Activated T-helper 1 cell treated with Interleukin-2 at 50 U/mL for 16 hours (primary cell): Measurements from ENCODE around the gene FOXO3.

ENCODE experiments used
- DNase-seq: peaks from one replicate; pipeline ENCODE4 v3.0.0-alpha.2; 2020; ENCODE audit warnings: low read depth

The FOXO3 gene

GRCh38 chr6:108597572-108598304 lies 37.0 kb downstream of the FOXO3 start:
- DNase-seq: no peak

GRCh38 chr6:108598305-108598863 lies 37.7 kb downstream of the FOXO3 start:
- no peak for DNase-seq

DNA sequence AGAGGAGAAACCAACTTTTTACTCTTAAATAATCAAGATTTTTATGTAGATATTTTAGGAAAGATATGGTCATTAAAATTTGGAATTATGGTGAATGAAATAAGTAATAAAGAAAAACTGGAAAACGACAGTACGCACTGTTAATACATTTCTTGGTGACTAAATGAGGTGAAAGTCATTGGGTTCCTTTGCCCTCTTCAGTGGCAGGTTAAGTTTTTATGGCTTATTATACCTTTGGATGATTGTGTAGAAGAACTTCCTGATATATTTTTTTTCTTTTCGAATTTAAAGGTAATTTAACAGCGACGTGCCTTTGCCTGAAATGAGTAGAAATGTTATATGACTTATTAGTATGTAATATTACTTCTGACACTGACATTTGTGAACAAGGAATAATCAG lies 43.4 kb downstream of the FOXO3 start:
- DNase-seq: no peak

DNA sequence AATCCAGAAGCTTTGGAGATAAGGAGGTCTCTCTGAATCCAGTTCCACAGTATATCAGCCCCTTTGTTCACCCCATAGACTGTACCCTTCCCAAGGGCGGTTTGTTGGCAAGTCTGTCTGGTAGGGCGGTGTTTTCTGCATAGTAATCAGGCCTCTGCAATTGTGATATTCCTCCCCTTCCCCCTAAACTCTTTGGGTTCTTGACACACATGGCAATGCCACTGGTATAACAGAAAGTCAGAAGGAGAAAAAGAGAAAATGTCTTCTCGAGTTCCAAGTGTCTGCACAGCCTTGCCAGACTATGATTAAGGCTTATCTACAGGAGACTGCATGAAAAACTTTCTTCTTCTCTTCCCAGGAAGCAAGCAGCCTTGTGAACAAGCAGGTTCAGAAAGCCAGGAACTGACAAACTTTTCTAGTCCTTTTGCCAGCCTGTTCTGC lies 45.6 kb downstream of the FOXO3 start:
- DNase-seq: no peak

DNA sequence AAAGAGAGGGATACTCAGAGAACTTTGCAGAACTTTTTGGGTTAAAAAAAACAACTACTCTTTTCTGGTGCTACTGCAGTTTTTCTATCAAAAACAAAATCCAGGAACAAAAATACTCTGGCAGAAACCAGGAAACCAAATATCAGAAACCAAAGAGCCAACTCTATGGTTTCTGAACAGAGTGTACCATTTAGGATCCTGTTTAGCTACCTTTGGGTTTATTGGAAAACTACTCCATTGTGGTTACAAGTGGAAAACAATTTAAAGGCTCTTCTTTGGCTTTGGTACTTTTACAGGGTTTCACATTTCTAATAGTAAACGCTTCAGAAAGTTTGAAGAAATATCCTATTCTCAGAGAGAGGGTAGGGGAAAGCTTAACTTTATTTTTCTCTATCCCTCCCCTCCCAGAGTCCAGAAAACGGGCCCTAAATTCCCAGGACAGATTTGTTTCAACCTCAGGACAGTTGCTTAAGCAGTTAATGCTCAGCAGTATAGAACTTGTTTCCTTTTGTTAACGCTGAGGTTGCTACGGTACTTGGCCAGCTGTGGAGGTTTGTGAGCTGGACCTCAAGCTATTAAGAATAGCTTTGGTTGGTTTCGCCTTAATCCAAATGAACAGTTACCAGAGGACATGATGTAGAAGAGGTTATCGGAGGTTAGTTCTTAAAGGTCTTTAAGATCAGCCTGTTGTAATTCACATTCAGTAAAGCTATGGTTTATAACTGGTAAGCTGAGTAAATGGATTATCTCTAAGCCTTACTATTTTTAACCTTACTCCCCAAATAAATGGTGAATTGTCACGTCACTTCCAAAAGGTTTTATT lies 47.9 kb downstream of the FOXO3 start:
- no peak for DNase-seq

DNA sequence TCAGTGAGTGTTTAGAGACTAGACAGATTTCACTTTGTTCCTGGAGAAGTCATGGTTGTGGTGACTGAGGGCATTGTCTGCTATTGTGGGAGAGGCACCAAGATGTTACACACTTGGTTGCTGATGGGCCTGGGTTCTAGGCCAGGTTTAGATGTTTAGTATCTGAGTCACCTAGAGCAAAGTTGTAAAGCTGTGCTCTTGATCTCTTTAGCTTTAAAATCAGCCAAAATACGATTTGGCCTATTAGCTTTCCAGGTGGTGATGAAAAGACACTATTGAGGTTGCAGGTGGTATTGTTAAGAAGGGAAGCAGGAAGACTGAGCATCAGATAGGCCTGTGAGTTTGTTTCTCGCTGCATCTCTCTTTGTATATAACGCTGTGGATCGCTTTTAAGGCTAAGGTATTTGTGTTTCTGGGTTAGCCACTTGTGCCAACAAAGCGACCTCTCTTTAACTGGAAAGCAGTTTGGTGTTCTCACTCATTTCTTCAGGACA lies 48.6 kb downstream of the FOXO3 start:
- no peak for DNase-seq

- no peak for DNase-seq
Observed at GRCh38 chr6:108610270-108610839, 49.6 kb downstream of the FOXO3 start.

GRCh38 chr6:108610957-108611586 lies 50.4 kb downstream of the FOXO3 start:
- DNase-seq: no peak

- no peak for DNase-seq
Observed at GRCh38 chr6:108612852-108613251, 52.1 kb downstream of the FOXO3 start.

DNA sequence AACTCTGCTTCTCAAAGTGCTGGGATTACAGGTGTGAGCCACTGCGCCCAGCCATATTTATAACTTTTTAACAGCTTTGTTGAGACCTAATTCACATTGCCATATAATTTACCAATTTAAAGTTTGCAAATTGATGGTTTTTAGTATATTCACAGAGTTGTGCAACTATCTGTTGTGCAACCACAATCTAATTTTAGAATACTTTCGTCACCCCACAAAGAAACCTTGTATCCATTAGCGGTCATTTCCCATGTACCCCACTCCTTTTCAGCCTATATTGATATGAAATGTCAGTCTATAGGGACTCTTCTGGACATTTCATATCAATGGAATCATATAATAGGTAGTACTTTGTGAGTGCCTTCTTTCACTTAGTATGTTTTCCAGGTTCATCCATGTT lies 55.8 kb downstream of the FOXO3 start:
- no peak for DNase-seq

DNA sequence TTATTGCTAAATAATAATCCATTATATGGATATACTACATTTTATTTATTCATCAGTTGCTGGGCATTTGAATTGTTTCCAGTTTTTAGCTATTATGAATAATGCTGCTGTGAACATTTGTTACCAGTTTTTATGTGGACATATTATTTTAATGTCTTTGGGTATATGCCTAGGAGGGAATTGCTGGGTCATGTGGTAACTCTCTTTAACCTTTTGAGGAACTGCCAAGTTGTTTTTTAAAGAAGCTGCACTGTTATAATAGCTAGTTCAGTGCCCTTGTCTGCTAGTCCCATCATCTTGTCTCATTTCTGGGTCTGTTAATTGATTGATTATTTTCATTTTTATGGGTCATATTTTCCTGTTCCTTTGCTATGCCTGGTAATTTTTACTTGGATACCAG lies 56.3 kb downstream of the FOXO3 start:
- DNase-seq: no peak

- DNase-seq: no peak
Observed at GRCh38 chr6:108618623-108619152, 58.0 kb downstream of the FOXO3 start.

- DNase-seq: no peak
Observed at GRCh38 chr6:108619431-108620197, 58.9 kb downstream of the FOXO3 start.

- no peak for DNase-seq
Observed at GRCh38 chr6:108621117-108621516, 60.4 kb downstream of the FOXO3 start.

DNA sequence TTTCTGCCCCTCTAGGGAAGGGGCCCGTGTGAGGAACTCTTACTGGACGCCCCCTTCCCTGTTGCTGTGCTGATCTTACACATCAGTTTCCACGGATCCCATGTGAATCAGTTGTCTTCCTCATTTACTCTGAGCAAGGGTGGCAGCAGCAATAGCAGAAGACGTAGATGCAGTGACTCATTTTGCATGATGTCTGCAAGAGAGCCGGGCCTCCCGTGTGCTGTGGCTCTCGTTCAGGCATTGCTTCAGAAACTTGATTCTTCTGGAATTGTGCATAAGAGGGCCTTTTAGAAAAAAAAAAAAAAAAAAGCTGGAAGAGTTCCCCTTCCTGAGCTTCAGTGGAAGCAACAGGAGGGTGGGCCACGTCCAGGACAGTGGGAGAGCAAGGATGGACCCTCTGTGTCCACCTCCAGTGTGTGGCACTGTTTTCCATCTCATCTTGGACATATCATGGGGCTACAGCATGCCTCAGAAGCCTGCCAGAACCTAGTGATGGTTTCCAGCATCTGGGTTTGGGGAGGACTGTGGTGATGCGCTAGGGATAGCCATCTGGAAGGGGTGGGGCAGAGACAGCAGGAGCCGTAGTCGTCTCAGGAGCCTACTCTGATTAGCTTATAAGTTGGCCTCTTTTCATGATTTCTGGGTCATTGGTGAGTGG lies 62.1 kb downstream of the FOXO3 start:
- DNase-seq: no peak

DNA sequence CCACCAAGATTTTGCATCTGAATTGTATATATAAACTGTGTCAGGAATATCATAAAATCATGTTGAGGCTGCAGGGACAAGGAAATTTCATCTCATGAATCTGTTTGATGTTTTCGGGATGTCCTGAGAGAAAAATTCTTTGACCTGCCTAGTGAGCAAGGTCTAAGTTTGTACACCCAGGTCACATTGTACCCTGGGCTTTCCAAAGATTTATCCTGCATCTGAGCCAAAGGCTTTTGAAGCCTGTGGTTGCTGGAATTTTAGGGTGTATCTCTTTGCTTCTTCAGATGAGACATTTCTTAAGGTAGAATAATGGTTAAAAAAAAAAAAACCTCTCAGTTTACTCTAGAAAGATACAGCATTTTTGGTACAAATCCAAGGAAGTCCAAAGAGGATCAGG lies 63.3 kb downstream of the FOXO3 start:
- no peak for DNase-seq

DNA sequence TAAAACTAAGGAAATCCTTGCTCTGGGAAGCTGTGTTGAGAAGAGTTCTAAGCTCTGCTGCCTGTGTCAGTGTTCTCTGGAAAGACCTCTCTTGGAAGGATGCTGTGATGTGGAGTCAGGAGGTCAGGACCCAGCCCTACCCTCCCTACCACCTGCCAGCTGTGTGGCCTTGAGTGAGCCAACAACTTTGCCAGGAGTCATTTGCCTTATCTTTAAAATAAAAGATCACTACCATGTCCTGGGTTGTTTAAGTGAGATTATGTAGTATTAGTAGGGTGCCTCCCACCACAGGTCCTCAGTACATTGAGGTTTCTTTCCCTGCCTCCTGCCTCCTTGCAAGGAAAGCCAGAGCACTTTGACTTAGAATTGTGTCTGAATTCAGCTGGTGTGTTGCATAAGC lies 64.9 kb downstream of the FOXO3 start:
- no peak for DNase-seq

DNA sequence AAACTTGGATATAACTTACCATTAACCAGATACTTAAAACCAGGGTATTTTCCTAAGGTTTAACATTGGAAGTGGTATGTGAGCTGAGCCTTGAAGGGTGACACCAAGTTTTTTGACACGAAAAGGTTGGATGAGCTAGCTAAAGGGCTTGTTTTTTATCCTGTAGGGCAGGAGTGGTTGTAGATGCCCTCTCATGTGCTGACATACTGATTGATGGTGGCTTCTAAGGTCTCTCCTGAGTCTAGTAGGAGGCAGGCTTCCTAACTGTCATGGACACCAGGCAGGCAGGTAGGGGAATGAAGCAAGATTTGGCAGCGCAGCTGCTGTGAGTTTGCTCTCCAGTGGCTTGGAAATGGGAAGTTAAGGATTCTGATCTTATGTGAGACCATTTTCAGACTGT lies 66.1 kb downstream of the FOXO3 start:
- no peak for DNase-seq

GRCh38 chr6:108627692-108628550 lies 67.2 kb downstream of the FOXO3 start:
- DNase-seq: no peak
